ENCODE results near the gene DTX3L. TPM values are rescaled to one million over a fixed set of nuclear protein-coding genes. Genes with fewer than 3 reads are reported as not detected.

The DTX3L gene
- total and polyA plus RNA-seq, 8 donors, result 19.2 to 75.3 (median 22.8) TPM

GRCh38 chr3:122586773-122587485, 22.8 kb downstream of the DTX3L start:
- H3K27me3 ChIP-seq, result no peaks in the 10 kb centered on the region
- no peak for ATAC-seq
- H3K4me1 ChIP-seq, result no peaks in the 10 kb centered on the region
- no peak for DNase-seq
- H3K36me3 ChIP-seq, result no peaks in the 10 kb centered on the region
- H3K9me3 ChIP-seq, result peaks cover 4 to 16% of the 10 kb centered on the region in 2 donors
- no peak for TF ChIP-seq CTCF (IDR thresholded peaks at IDR 0.05)
- intact Hi-C loops (cut with DNase I), result no loop called here
- H3K4me3 ChIP-seq, result no peak overlapping the region
- H3K27ac ChIP-seq, result no peak overlapping the region

GRCh38 chr3:122587572-122587971, 23.4 kb downstream of the DTX3L start:
- ATAC-seq (no peak), DNase-seq (no peak)
- intact Hi-C loops (cut with DNase I), result no loop called here
- no peak overlapping the region for H3K4me3 ChIP-seq
- no peaks in the 10 kb centered on the region for H3K36me3 ChIP-seq
- no peaks in the 10 kb centered on the region for H3K4me1 ChIP-seq
- H3K27ac ChIP-seq, result no peak overlapping the region
- peaks cover under 1 to 9% of the 10 kb centered on the region in 2 donors for H3K9me3 ChIP-seq
- no peaks in the 10 kb centered on the region for H3K27me3 ChIP-seq
- TF ChIP-seq CTCF (IDR thresholded peaks at IDR 0.05), result no peak

GRCh38 chr3:122589297-122589696, 25.2 kb downstream of the DTX3L start:
- Histone ChIP-seq H3K4me1 (no peaks in the 10 kb centered on the region), H3K27me3 (no peaks in the 10 kb centered on the region), H3K9me3 (no peaks in the 10 kb centered on the region), H3K4me3 (no peak overlapping the region), H3K36me3 (no peaks in the 10 kb centered on the region), H3K27ac (no peak overlapping the region)
- DNase-seq (no peak), ATAC-seq (no peak)
- intact Hi-C loops (cut with DNase I), result no loop called here
- no peak for TF ChIP-seq CTCF (IDR thresholded peaks at IDR 0.05)

GRCh38 chr3:122590610-122591009, 26.5 kb downstream of the DTX3L start:
- no peaks in the 10 kb centered on the region for H3K9me3 ChIP-seq
- TF ChIP-seq CTCF (IDR thresholded peaks at IDR 0.05), result no peak

GRCh38 chr3:122594025-122594424, 29.9 kb downstream of the DTX3L start:
- no peak overlapping the region for H3K27ac ChIP-seq
- intact Hi-C loops (cut with DNase I), result no loop called here
- no peaks in the 10 kb centered on the region for H3K9me3 ChIP-seq
- no peak for DNase-seq
- TF ChIP-seq CTCF (IDR thresholded peaks at IDR 0.05), result no peak
- no peaks in the 10 kb centered on the region for H3K4me1 ChIP-seq
- no peaks in the 10 kb centered on the region for H3K27me3 ChIP-seq
- no peak for ATAC-seq
- H3K36me3 ChIP-seq, result no peaks in the 10 kb centered on the region
- no peak overlapping the region for H3K4me3 ChIP-seq

More at GRCh38 chr3:122590610-122591009, 26.5 kb downstream of the DTX3L start:
- intact Hi-C loops (cut with DNase I), result no loop called here
- Histone ChIP-seq H3K27me3 (no peaks in the 10 kb centered on the region), H3K4me3 (no peak overlapping the region), H3K27ac (no peak overlapping the region), H3K4me1 (no peaks in the 10 kb centered on the region), H3K36me3 (no peaks in the 10 kb centered on the region)
- ATAC-seq (no peak), DNase-seq (no peak)

All from left lung (tissue), 10 donors.